Measurements from ENCODE around the gene PAQR6. TPM values are rescaled to one million over a fixed set of nuclear protein-coding genes. Genes with fewer than 3 reads are reported as not detected.

Gene PAQR6
- total RNA-seq = 6.6 TPM

GRCh38 chr1:156247460-156248322 lies at the start of gene PAQR6:
PAQR6 (minus strand) TSS chr1:156248056; CDS start chr1:156246731, 1,325 bp downstream.

GRCh38 chr1:156295391-156295947 lies 47.6 kb upstream of the PAQR6 start, which contains the start of gene GLMP:
GLMP (minus strand) TSS chr1:156295679; CDS start chr1:156295645, 34 bp downstream.

GRCh38 chr1:156284112-156284511 lies 36.3 kb upstream of the PAQR6 start, which contains the start of gene TMEM79:
TMEM79 (plus strand) TSS chr1:156284325; CDS start chr1:156285227, 902 bp downstream.

GRCh38 chr1:156282479-156283222 lies 34.8 kb upstream of the PAQR6 start, which contains the start of gene SMG5:
SMG5 (minus strand) TSS chr1:156282825; CDS start chr1:156282680, 145 bp downstream.

GRCh38 chr1:156241926-156242325 lies 5.9 kb downstream of the PAQR6 start, which contains the start of gene BGLAP:
BGLAP (plus strand) TSS chr1:156242184; CDS start chr1:156242232, 48 bp downstream.

GRCh38 chr1:156212833-156213643 lies 34.8 kb downstream of the PAQR6 start, which contains the start of gene PMF1:
PMF1 (plus strand) TSS chr1:156213007; CDS start chr1:156213016, 9 bp downstream.

GRCh38 chr1:156193488-156194299 lies 54.2 kb downstream of the PAQR6 start, which contains the start of gene SLC25A44:
SLC25A44 (plus strand) TSS chr1:156194104; CDS start chr1:156199848, 5,744 bp downstream.

Other genes with a start within 250 kb of the PAQR6 start
- gene SSR2, start 227.1 kb downstream of the PAQR6 start, total RNA-seq = 185 TPM
- gene UBQLN4, start 194.3 kb downstream of the PAQR6 start, total RNA-seq = 36.0 TPM
- 33.2 TPM for gene LAMTOR2, start 193.3 kb downstream of the PAQR6 start, total RNA-seq
- gene RAB25, start 186.9 kb downstream of the PAQR6 start, total RNA-seq = not detected
- gene MEX3A, start 165.6 kb downstream of the PAQR6 start, total RNA-seq = 69.5 TPM
- 30.4 TPM for gene LMNA, start 133.3 kb downstream of the PAQR6 start, total RNA-seq
- gene SEMA4A, start 94.5 kb downstream of the PAQR6 start, total RNA-seq = 34.4 TPM
- 18.5 TPM for gene SLC25A44, start 54.0 kb downstream of the PAQR6 start, total RNA-seq
- 34.1 TPM for gene PMF1, start 35.0 kb downstream of the PAQR6 start, total RNA-seq
- gene BGLAP, start 5.9 kb downstream of the PAQR6 start, total RNA-seq = 1.9 TPM
- 50.1 TPM for gene SMG5, start 34.8 kb upstream of the PAQR6 start, total RNA-seq
- gene TMEM79, start 36.3 kb upstream of the PAQR6 start, total RNA-seq = 2.2 TPM
- 14.1 TPM for gene GLMP, start 47.6 kb upstream of the PAQR6 start, total RNA-seq
- 1.3 TPM for gene VHLL, start 51.3 kb upstream of the PAQR6 start, total RNA-seq
- 302 TPM for gene CCT3, start 90.2 kb upstream of the PAQR6 start, total RNA-seq
- not detected for gene TSACC, start 90.5 kb upstream of the PAQR6 start, total RNA-seq
- not detected for gene RHBG, start 121.2 kb upstream of the PAQR6 start, total RNA-seq

Data from parietal lobe (tissue), 1 donor.